HG03045 (cell line): ENCODE measurements around the gene DSC1.
"Not testable (repeated sequence)": the region's sequence is repeated elsewhere in the genome, so short reads cannot be mapped to it uniquely, and the experiment has no call there.

Experiments used
- ATAC-seq: cut with Tn5 transposase; IDR thresholded peaks from one replicate; pipeline ENCODE4 v1.9.1; 2021; ENCODE audit warnings: mild to moderate bottlenecking, moderate library complexity; ENCODE audit not compliant: unreplicated experiment

The DSC1 gene

DNA sequence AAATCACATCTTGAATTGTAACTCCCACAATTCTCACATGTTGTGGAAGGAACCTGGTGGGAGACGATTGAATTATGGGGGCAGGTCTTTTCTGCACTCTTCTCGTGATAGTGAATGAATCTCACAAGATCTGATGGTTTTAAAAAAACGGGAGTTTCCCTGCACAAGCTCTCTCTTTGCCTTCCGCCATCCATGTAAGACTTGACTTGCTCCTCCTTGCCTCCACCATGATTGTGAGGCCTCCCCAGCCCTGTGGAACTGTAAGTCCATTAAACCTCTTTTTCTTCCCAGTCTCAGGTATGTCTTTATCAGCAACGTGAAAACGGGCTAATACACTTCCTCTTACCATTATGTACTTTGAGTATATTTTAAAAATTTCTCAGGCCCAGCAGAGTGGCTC is 14.7 kb upstream of the DSC1 start:
- ATAC-seq: not testable (repeated sequence)

DNA sequence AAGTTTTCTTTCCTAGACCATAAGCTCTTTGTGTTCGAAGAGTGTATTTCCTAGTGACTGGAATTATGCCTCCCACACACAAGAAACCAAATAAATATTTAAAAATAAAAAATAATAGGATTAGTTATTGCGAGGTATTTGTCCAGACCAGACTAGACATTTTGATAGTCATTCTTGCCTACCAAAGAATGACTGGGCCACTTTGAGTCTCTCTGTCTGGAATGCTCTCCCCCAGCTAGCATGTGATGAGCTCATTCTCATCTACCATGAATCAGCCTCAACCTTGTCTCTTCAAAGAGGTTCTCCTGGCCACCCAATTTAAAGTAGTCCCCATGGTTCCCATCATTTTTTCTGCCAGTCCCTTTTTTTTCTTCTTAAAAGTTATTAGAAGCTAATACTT is 13.9 kb upstream of the DSC1 start:
- no peak for ATAC-seq

- ATAC-seq: no peak
These were observed 8.6 kb upstream of the DSC1 start for GRCh38 chr18:31171144-31171839.

- no peak for ATAC-seq
These were observed 7.7 kb upstream of the DSC1 start for GRCh38 chr18:31170335-31170734.

GRCh38 chr18:31162419-31162793 is 250 bp downstream of the DSC1 start:
- ATAC-seq: no peak

- ATAC-seq: no peak
These were observed 768 bp downstream of the DSC1 start for GRCh38 chr18:31161757-31162418.

GRCh38 chr18:31156821-31157763 is 5.6 kb downstream of the DSC1 start:
- ATAC-seq: no peak

GRCh38 chr18:31155498-31155897 is 7.2 kb downstream of the DSC1 start:
- no peak for ATAC-seq

DNA sequence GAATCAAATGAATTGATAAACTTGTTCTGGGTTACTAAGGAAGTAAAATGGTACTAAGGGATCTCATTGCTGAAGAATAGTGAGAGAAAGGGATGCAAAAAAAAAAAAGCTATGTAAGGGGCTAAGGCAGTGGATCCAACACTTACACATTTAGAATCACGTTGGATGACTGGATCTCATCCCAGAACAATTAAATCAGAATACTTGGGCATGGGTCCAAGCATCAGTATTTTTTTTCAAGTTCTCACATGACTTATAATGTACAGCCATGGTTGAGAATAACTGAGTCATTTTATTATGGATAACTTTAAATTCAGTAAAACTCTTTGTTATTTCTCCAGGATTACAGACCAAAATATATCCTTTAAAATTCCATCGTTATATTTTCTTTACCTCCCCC is 8.5 kb downstream of the DSC1 start:
- ATAC-seq: no peak

- no peak for ATAC-seq
These were observed 13.3 kb downstream of the DSC1 start for GRCh38 chr18:31149351-31149750.

- no peak for ATAC-seq
These were observed 14.1 kb downstream of the DSC1 start for GRCh38 chr18:31148600-31148999.

GRCh38 chr18:31146809-31147208 is 15.8 kb downstream of the DSC1 start:
- ATAC-seq: no peak

GRCh38 chr18:31143025-31143424 is 19.6 kb downstream of the DSC1 start:
- ATAC-seq: no peak

DNA sequence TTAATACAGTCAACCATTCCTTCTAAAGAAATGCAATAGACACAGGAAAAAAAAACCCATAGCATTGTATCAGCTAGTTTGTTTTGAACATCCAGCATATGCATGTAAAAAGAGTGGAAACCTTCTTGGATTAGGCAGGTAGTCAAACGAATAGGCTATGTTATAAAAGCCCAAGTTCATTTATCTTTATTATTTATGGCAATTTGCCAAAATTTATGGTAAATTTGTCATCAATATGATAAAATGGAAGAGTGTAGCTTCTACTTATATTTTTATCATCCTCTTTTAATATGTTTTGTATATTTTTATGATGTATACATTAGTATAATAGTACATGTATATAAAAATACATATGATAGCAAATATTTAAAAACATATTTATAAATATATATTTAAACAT is 23.9 kb downstream of the DSC1 start:
- ATAC-seq: no peak

GRCh38 chr18:31134988-31135529 is 27.6 kb downstream of the DSC1 start:
- ATAC-seq: no peak

DNA sequence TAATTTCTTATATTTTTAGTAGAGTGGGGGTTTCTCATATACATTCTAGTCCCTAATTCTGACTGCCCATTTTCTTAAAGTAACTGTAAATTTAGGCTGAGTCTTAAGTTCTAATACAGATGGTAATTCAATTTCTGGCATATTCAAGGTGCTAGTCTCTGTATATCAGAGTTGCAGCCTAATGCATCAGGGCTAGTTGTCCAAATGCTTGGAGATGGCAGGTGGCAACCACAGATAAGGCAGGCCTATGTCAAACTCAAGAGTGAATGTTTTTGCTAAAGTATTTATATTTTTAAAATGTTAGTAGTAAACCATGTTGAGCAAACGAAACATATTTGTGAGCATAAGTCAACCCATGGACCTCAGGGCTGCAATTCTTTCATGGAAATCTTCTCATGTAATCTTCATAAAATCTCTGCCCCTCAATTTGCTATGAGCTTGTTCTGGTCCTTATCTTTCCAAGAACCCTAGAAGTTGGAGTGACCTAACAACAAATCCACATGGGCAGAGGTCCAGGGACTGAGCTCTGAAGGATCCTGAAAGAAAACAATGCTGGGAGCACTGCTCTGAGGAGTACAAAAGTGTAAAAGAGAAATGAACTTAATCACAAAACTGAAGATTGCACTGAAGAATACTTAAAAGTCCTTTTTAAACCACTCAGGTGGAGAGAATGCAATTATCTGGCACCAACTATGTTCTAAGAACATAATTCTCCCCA is 33.1 kb downstream of the DSC1 start:
- no peak for ATAC-seq

GRCh38 chr18:31125878-31126277 is 36.8 kb downstream of the DSC1 start:
- ATAC-seq: no peak

GRCh38 chr18:31123125-31123524 is 39.5 kb downstream of the DSC1 start:
- not testable (repeated sequence) for ATAC-seq

GRCh38 chr18:31120594-31120993 is 42.1 kb downstream of the DSC1 start:
- ATAC-seq: no peak

- ATAC-seq: no peak
These were observed 45.6 kb downstream of the DSC1 start for GRCh38 chr18:31116853-31117595.
